H4 (cell line): ENCODE results near the gene AGPAT2. TPM values are rescaled to one million over a fixed set of nuclear protein-coding genes. Genes with fewer than 3 reads are reported as not detected.
"Not testable (repeated sequence)": the region's sequence is repeated elsewhere in the genome, so short reads cannot be mapped to it uniquely, and the experiment has no call there.

Experiments used
- DNase-seq: peaks from one replicate; pipeline ENCODE4 v3.0.0-alpha.2; 2015; ENCODE audit warnings: low spot score
- total RNA-seq: library from RNA; depleted of rRNA; stranded (reverse); fragments of >200 nt; shearing (Covaris generic); gene quantifications from 2 replicates; pipeline ENCODE4 v1.2.3, GENCODE V29; 2014

The AGPAT2 gene
- total RNA-seq, 1 experiment from 2014 or later: 32.3 TPM

GRCh38 chr9:136646827-136647711 is 40.2 kb downstream of the AGPAT2 start:
- DNase-seq: no peak

- DNase-seq: no peak
Observed at GRCh38 chr9:136645903-136646754, 41.1 kb downstream of the AGPAT2 start.

- DNase-seq: no peak
Observed at GRCh38 chr9:136645352-136645902, 41.8 kb downstream of the AGPAT2 start.

GRCh38 chr9:136644593-136645351 is 42.5 kb downstream of the AGPAT2 start:
- DNase-seq: no peak

- peak; percentile 74 for DNase-seq
Observed at GRCh38 chr9:136644343-136644592, 43.0 kb downstream of the AGPAT2 start.

- no peak for DNase-seq
Observed at GRCh38 chr9:136643596-136644342, 43.5 kb downstream of the AGPAT2 start.

GRCh38 chr9:136642439-136642921 is 44.8 kb downstream of the AGPAT2 start:
- DNase-seq: no peak

- DNase-seq: no peak
Observed at GRCh38 chr9:136640171-136641111, 46.8 kb downstream of the AGPAT2 start.

GRCh38 chr9:136634904-136635303 is 52.4 kb downstream of the AGPAT2 start:
- DNase-seq: peak; percentile 46

- DNase-seq: not testable (repeated sequence)
Observed at GRCh38 chr9:136632491-136633106, 54.7 kb downstream of the AGPAT2 start.

- not testable (repeated sequence) for DNase-seq
Observed at GRCh38 chr9:136632072-136632471, 55.2 kb downstream of the AGPAT2 start.

- peak; percentile 69 for DNase-seq
Observed at GRCh38 chr9:136631038-136632000, 55.9 kb downstream of the AGPAT2 start.

GRCh38 chr9:136630662-136630992 is 56.6 kb downstream of the AGPAT2 start:
- DNase-seq: no peak

- no peak for DNase-seq
Observed at GRCh38 chr9:136629879-136630661, 57.2 kb downstream of the AGPAT2 start.

GRCh38 chr9:136629001-136629878 is 58.0 kb downstream of the AGPAT2 start:
- no peak for DNase-seq

GRCh38 chr9:136628268-136628667 is 59.0 kb downstream of the AGPAT2 start:
- no peak for DNase-seq
